GM23338 (cell line): ENCODE measurements around the gene DMD. TPM values are rescaled to one million over a fixed set of nuclear protein-coding genes. Genes with fewer than 3 reads are reported as not detected.

Source experiments
- ATAC-seq: fragments of 200-7000 bp; cut with Tn5 transposase; 3 replicates; pipeline ENCODE4 v1.9.1; 2020
- DNase-seq: peaks from one replicate; pipeline ENCODE4 v3.0.0-alpha.2; 2015; ENCODE audit warnings: low spot score
- H2AFZ ChIP-seq: fragments of 200-600 bp; sonication (generic); 2 replicates; pipeline ENCODE4 v1.8.0; 2016; ENCODE audit warnings: antibody characterized with exemption, mild to moderate bottlenecking, moderate library complexity
- H3F3A ChIP-seq: fragments of 200-600 bp; sonication (generic); replicated peaks from 2 replicates; pipeline ENCODE4 v1.8.0; 2017; ENCODE audit warnings: antibody characterized with exemption, mixed run types, low read depth
- H3K27ac ChIP-seq: fragments of 200-600 bp; sonication (generic); 2 replicates; pipeline ENCODE4 v1.6.1; 2016; ENCODE audit warnings: low read depth
- H3K27me3 ChIP-seq: fragments of 200-600 bp; sonication (generic); 2 replicates; pipeline ENCODE4 v1.8.0; 2016; ENCODE audit warnings: mild to moderate bottlenecking, mixed run types, moderate library complexity; ENCODE audit not compliant: insufficient read depth
- H3K36me3 ChIP-seq: fragments of 200-600 bp; sonication (generic); 2 replicates; pipeline ENCODE4 v1.8.0; 2016; ENCODE audit warnings: mild to moderate bottlenecking; ENCODE audit not compliant: insufficient read depth
- H3K4me1 ChIP-seq: fragments of 200-600 bp; sonication (generic); 2 replicates; pipeline ENCODE4 v1.8.0; 2016; ENCODE audit warnings: mild to moderate bottlenecking, moderate library complexity; ENCODE audit not compliant: insufficient read depth
- H3K4me2 ChIP-seq: fragments of 200-600 bp; sonication (generic); 2 replicates; pipeline ENCODE4 v1.7.1; 2017; ENCODE audit warnings: mixed run types
- H3K4me3 ChIP-seq: fragments of 200-600 bp; sonication (generic); 2 replicates; pipeline ENCODE4 v1.6.1; 2016; ENCODE audit warnings: mixed run types
- H3K79me2 ChIP-seq: fragments of 200-600 bp; sonication (generic); replicated peaks from 2 replicates; pipeline ENCODE4 v1.8.0; 2017; ENCODE audit warnings: mild to moderate bottlenecking; ENCODE audit not compliant: insufficient read depth
- H3K9me2 ChIP-seq: fragments of 200-600 bp; sonication (generic); 2 replicates; pipeline ENCODE4 v1.8.0; 2017; ENCODE audit not compliant: insufficient read depth
- H4K20me1 ChIP-seq: fragments of 200-600 bp; sonication (generic); replicated peaks from 2 replicates; pipeline ENCODE4 v1.8.0; 2017; ENCODE audit warnings: mild to moderate bottlenecking; ENCODE audit not compliant: insufficient read depth
- H3K27ac Mint-ChIP-seq: 2 replicates; pipeline ENCODE4 v1.8.0; 2020; ENCODE audit warnings: inconsistent platforms, mild to moderate bottlenecking, moderate library complexity, mixed read lengths
- H3K27me3 Mint-ChIP-seq: 3 replicates; pipeline ENCODE4 v1.8.0; 2022; ENCODE audit warnings: low read depth, mild to moderate bottlenecking, moderate library complexity, mixed read lengths, inconsistent platforms; ENCODE audit not compliant: insufficient read depth, poor library complexity
- H3K36me3 Mint-ChIP-seq: 3 replicates; pipeline ENCODE4 v1.8.0; 2021; ENCODE audit warnings: low read depth, mild to moderate bottlenecking, inconsistent platforms, moderate library complexity, mixed read lengths
- H3K4me1 Mint-ChIP-seq: 3 replicates; pipeline ENCODE4 v1.8.0; 2020; ENCODE audit warnings: mild to moderate bottlenecking, inconsistent platforms, mixed read lengths
- H3K4me3 Mint-ChIP-seq: 3 replicates; pipeline ENCODE4 v1.8.0; 2021; ENCODE audit warnings: moderate library complexity, mild to moderate bottlenecking, inconsistent platforms, mixed read lengths
- H3K9me3 Mint-ChIP-seq: 3 replicates; pipeline ENCODE4 v1.8.0; 2020; ENCODE audit warnings: moderate library complexity, mild to moderate bottlenecking, inconsistent platforms, mixed read lengths
- CREB1 ChIP-seq: fragments of 250-450 bp; sonication (Bioruptor Pico); IDR thresholded peaks from 2 replicates; pipeline ENCODE4 v1.5.0; 2020; ENCODE audit warnings: low read depth, mild to moderate bottlenecking, moderate library complexity
- EZH2 ChIP-seq: fragments of 200-600 bp; sonication (generic); IDR thresholded peaks from one replicate; pipeline ENCODE4 v1.8.0; 2017; ENCODE audit warnings: antibody characterized with exemption, mild to moderate bottlenecking, low read depth; ENCODE audit not compliant: unreplicated experiment
- EZH2phosphoT487 ChIP-seq: fragments of 200-600 bp; sonication (generic); IDR thresholded peaks from one replicate; pipeline ENCODE4 v1.8.1; 2018; ENCODE audit warnings: antibody characterized with exemption; ENCODE audit not compliant: unreplicated experiment
- JUNB ChIP-seq: IDR thresholded peaks from one replicate; pipeline ENCODE4 v1.6.1; 2016; ENCODE audit warnings: antibody characterized with exemption; ENCODE audit not compliant: unreplicated experiment
- NANOG ChIP-seq: IDR thresholded peaks from 2 replicates; pipeline ENCODE4 v1.6.1; 2016; ENCODE audit warnings: antibody characterized with exemption, borderline replicate concordance
- POLR2AphosphoS5 ChIP-seq: IDR thresholded peaks from 2 replicates; pipeline ENCODE4 v1.6.1; 2016; ENCODE audit warnings: antibody characterized with exemption, low read depth
- STAT1 ChIP-seq: IDR thresholded peaks from one replicate; pipeline ENCODE4 v1.6.1; 2016; ENCODE audit warnings: antibody characterized with exemption; ENCODE audit not compliant: unreplicated experiment
- ZNF114 ChIP-seq: fragments of 250-450 bp; sonication (Bioruptor Pico); IDR thresholded peaks from 2 replicates; pipeline ENCODE4 v1.5.0; 2020; ENCODE audit warnings: mild to moderate bottlenecking, moderate library complexity
- ZNF331 ChIP-seq: fragments of 250-450 bp; sonication (Bioruptor Pico); IDR thresholded peaks from 2 replicates; pipeline ENCODE4 v1.5.0; 2020; ENCODE audit warnings: low read depth, mild to moderate bottlenecking, moderate library complexity
- polyA plus RNA-seq: library from polyadenylated mRNA; unstranded; fragments of >200 nt; fragmentation: Nextera tagmentation; extraction: Ambion mirVana; gene quantifications from 2 replicates; pipeline ENCODE4 v1.2.1, GENCODE V29; 2016
- total RNA-seq: library from RNA; depleted of rRNA; stranded (reverse); fragments of >200 nt; shearing (Covaris generic); gene quantifications from 2 replicates; pipeline ENCODE4 v1.2.3, GENCODE V29; 2014
- TF ChIP-seq, protein P1 (sequence below): fragments of 250-450 bp; sonication (Bioruptor Pico); IDR thresholded peaks from 2 replicates; pipeline ENCODE4 v1.5.0; 2020; ENCODE audit warnings: mild to moderate bottlenecking, moderate library complexity
- TF ChIP-seq, protein P2 (sequence below): IDR thresholded peaks from 2 replicates; pipeline ENCODE4 v1.6.1; 2016; ENCODE audit warnings: antibody characterized with exemption
- TF ChIP-seq, protein P3 (sequence below): IDR thresholded peaks from one replicate; pipeline ENCODE4 v1.6.1; 2018; ENCODE audit warnings: antibody characterized with exemption; ENCODE audit not compliant: unreplicated experiment
- TF ChIP-seq, protein P4 (sequence below), 2 experiments: fragments of 200-600 bp in 1 of 2; sonication (generic) in 1 of 2; conservative IDR thresholded peaks; 2 replicates each; pipeline versions ENCODE4 v1.5.1 to v1.6.1; 2016 to 2017; ENCODE audit warnings: antibody characterized with exemption in 2 of 2, low read depth in 2 of 2, mild to moderate bottlenecking in 2 of 2, moderate library complexity in 1 of 2

The DMD gene
- total and polyA plus RNA-seq, 2 experiments from 2014 or later, result 4.5 to 7.6 TPM

DNA sequence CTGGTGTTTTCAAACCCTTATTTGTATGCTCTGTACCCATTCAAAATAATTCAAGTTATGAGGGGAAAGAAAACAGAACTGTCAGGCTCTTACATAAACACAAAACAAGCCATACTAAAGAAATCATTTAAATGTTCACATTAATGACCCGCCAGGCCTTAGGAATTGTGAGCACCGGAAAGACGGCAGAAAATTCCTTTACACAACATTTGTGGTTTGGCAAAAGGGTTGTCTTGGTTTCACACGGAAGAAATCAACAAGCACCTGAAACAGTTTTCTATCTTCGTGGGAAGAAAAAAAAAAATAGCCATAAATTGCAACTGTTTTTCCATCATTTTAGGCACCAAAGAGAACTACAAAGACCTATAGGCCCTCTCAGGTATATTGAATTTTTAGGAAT, 1951.0 kb downstream of the DMD start:
- H3K4me3 ChIP-seq, result no peak overlapping the region
- H3K4me1 Mint-ChIP-seq, result peaks cover 27% of the 10 kb centered on the region
- no peaks in the 10 kb centered on the region; the same call in 2 of the 3 replicates for H3K36me3 Mint-ChIP-seq
- no peaks in the 10 kb centered on the region for H3F3A ChIP-seq
- H3K36me3 ChIP-seq, result no peaks in the 10 kb centered on the region
- no peak overlapping the region for H3K27ac ChIP-seq
- no peaks in the 10 kb centered on the region for H3K9me2 ChIP-seq
- ATAC-seq, result no peak
- H4K20me1 ChIP-seq, result no peaks in the 10 kb centered on the region
- no peak for TF ChIP-seq STAT1
- no peak for TF ChIP-seq ZNF331 (CRISPR knock-in tag)
- TF ChIP-seq EZH2, result no peak
- TF ChIP-seq, protein P1, sequence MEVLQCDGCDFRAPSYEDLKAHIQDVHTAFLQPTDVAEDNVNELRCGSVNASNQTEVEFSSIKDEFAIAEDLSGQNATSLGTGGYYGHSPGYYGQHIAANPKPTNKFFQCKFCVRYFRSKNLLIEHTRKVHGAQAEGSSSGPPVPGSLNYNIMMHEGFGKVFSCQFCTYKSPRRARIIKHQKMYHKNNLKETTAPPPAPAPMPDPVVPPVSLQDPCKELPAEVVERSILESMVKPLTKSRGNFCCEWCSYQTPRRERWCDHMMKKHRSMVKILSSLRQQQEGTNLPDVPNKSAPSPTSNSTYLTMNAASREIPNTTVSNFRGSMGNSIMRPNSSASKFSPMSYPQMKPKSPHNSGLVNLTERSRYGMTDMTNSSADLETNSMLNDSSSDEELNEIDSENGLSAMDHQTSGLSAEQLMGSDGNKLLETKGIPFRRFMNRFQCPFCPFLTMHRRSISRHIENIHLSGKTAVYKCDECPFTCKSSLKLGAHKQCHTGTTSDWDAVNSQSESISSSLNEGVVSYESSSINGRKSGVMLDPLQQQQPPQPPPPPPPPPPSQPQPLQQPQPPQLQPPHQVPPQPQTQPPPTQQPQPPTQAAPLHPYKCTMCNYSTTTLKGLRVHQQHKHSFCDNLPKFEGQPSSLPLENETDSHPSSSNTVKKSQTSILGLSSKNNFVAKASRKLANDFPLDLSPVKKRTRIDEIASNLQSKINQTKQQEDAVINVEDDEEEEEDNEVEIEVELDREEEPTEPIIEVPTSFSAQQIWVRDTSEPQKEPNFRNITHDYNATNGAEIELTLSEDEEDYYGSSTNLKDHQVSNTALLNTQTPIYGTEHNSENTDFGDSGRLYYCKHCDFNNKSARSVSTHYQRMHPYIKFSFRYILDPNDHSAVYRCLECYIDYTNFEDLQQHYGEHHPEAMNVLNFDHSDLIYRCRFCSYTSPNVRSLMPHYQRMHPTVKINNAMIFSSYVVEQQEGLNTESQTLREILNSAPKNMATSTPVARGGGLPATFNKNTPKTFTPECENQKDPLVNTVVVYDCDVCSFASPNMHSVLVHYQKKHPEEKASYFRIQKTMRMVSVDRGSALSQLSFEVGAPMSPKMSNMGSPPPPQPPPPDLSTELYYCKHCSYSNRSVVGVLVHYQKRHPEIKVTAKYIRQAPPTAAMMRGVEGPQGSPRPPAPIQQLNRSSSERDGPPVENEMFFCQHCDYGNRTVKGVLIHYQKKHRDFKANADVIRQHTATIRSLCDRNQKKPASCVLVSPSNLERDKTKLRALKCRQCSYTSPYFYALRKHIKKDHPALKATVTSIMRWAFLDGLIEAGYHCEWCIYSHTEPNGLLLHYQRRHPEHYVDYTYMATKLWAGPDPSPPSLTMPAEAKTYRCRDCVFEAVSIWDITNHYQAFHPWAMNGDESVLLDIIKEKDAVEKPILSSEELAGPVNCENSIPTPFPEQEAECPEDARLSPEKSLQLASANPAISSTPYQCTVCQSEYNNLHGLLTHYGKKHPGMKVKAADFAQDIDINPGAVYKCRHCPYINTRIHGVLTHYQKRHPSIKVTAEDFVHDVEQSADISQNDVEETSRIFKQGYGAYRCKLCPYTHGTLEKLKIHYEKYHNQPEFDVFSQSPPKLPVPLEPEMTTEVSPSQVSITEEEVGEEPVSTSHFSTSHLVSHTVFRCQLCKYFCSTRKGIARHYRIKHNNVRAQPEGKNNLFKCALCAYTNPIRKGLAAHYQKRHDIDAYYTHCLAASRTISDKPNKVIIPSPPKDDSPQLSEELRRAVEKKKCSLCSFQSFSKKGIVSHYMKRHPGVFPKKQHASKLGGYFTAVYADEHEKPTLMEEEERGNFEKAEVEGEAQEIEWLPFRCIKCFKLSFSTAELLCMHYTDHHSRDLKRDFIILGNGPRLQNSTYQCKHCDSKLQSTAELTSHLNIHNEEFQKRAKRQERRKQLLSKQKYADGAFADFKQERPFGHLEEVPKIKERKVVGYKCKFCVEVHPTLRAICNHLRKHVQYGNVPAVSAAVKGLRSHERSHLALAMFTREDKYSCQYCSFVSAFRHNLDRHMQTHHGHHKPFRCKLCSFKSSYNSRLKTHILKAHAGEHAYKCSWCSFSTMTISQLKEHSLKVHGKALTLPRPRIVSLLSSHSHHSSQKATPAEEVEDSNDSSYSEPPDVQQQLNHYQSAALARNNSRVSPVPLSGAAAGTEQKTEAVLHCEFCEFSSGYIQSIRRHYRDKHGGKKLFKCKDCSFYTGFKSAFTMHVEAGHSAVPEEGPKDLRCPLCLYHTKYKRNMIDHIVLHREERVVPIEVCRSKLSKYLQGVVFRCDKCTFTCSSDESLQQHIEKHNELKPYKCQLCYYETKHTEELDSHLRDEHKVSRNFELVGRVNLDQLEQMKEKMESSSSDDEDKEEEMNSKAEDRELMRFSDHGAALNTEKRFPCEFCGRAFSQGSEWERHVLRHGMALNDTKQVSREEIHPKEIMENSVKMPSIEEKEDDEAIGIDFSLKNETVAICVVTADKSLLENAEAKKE (CRISPR knock-in tag), result no peak
- no peak for TF ChIP-seq NANOG
- TF ChIP-seq CREB1 (CRISPR knock-in tag), result no peak
- TF ChIP-seq JUNB, result no peak
- TF ChIP-seq POLR2AphosphoS5, result no peak
- TF ChIP-seq, protein P2, sequence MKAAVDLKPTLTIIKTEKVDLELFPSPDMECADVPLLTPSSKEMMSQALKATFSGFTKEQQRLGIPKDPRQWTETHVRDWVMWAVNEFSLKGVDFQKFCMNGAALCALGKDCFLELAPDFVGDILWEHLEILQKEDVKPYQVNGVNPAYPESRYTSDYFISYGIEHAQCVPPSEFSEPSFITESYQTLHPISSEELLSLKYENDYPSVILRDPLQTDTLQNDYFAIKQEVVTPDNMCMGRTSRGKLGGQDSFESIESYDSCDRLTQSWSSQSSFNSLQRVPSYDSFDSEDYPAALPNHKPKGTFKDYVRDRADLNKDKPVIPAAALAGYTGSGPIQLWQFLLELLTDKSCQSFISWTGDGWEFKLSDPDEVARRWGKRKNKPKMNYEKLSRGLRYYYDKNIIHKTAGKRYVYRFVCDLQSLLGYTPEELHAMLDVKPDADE, result no peak
- TF ChIP-seq, protein P3, sequence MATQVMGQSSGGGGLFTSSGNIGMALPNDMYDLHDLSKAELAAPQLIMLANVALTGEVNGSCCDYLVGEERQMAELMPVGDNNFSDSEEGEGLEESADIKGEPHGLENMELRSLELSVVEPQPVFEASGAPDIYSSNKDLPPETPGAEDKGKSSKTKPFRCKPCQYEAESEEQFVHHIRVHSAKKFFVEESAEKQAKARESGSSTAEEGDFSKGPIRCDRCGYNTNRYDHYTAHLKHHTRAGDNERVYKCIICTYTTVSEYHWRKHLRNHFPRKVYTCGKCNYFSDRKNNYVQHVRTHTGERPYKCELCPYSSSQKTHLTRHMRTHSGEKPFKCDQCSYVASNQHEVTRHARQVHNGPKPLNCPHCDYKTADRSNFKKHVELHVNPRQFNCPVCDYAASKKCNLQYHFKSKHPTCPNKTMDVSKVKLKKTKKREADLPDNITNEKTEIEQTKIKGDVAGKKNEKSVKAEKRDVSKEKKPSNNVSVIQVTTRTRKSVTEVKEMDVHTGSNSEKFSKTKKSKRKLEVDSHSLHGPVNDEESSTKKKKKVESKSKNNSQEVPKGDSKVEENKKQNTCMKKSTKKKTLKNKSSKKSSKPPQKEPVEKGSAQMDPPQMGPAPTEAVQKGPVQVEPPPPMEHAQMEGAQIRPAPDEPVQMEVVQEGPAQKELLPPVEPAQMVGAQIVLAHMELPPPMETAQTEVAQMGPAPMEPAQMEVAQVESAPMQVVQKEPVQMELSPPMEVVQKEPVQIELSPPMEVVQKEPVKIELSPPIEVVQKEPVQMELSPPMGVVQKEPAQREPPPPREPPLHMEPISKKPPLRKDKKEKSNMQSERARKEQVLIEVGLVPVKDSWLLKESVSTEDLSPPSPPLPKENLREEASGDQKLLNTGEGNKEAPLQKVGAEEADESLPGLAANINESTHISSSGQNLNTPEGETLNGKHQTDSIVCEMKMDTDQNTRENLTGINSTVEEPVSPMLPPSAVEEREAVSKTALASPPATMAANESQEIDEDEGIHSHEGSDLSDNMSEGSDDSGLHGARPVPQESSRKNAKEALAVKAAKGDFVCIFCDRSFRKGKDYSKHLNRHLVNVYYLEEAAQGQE, result no peak
- no peak for TF ChIP-seq EZH2phosphoT487
- TF ChIP-seq, protein P4, sequence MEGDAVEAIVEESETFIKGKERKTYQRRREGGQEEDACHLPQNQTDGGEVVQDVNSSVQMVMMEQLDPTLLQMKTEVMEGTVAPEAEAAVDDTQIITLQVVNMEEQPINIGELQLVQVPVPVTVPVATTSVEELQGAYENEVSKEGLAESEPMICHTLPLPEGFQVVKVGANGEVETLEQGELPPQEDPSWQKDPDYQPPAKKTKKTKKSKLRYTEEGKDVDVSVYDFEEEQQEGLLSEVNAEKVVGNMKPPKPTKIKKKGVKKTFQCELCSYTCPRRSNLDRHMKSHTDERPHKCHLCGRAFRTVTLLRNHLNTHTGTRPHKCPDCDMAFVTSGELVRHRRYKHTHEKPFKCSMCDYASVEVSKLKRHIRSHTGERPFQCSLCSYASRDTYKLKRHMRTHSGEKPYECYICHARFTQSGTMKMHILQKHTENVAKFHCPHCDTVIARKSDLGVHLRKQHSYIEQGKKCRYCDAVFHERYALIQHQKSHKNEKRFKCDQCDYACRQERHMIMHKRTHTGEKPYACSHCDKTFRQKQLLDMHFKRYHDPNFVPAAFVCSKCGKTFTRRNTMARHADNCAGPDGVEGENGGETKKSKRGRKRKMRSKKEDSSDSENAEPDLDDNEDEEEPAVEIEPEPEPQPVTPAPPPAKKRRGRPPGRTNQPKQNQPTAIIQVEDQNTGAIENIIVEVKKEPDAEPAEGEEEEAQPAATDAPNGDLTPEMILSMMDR (conservative IDR thresholded peaks at IDR 0.05; ENCODE audit: low read depth in 2 of 2), result no peak
- no peak for TF ChIP-seq ZNF114 (CRISPR knock-in tag)
- no peaks in the 10 kb centered on the region for H3K27me3 ChIP-seq
- H2AFZ ChIP-seq, result no peak overlapping the region
- H3K4me2 ChIP-seq, result no peak overlapping the region
- no peaks in the 10 kb centered on the region for H3K27me3 Mint-ChIP-seq
- H3K9me3 Mint-ChIP-seq, result no peaks in the 10 kb centered on the region
- no peak for DNase-seq
- H3K79me2 ChIP-seq, result no peaks in the 10 kb centered on the region
- H3K4me3 Mint-ChIP-seq, result no peak overlapping the region
- peaks cover 9% of the 10 kb centered on the region; the same call in 1 of the 2 replicates for H3K4me1 ChIP-seq
- H3K27ac Mint-ChIP-seq, result no peak overlapping the region
